Stimulated activated memory B cell treated with anti-CD40 and anti-IgM and Interleukin-4, amounts not matched to agents 10 μg/mL and 1 μg/mL and 100 μg/mL, for 72 hours (primary cell): ENCODE results near the gene CORO2A.
"Not testable (repeated sequence)": the region's sequence is repeated elsewhere in the genome, so short reads cannot be mapped to it uniquely, and the experiment has no call there.

ENCODE experiments used
- ATAC-seq: fragments of 150-1000 bp; cut with Tn5 transposase; 2 replicates; pipeline ENCODE4 v1.10.0; 2021
- H3K27ac Mint-ChIP-seq: one replicate; pipeline ENCODE4 v1.8.0; 2022; ENCODE audit warnings: mild to moderate bottlenecking, mixed read lengths
- H3K27me3 Mint-ChIP-seq: one replicate; pipeline ENCODE4 v1.8.0; 2022; ENCODE audit warnings: mixed read lengths
- H3K36me3 Mint-ChIP-seq: one replicate; pipeline ENCODE4 v1.8.0; 2022; ENCODE audit warnings: mixed read lengths
- H3K4me1 Mint-ChIP-seq: one replicate; pipeline ENCODE4 v1.8.0; 2022; ENCODE audit warnings: mixed read lengths
- H3K4me3 Mint-ChIP-seq: one replicate; pipeline ENCODE4 v1.8.0; 2022; ENCODE audit warnings: mild to moderate bottlenecking, moderate library complexity, mixed read lengths
- H3K9me3 Mint-ChIP-seq: one replicate; pipeline ENCODE4 v1.8.0; 2022; ENCODE audit warnings: mixed read lengths

Gene CORO2A

GRCh38 chr9:98132806-98133631, 59.4 kb downstream of the CORO2A start:
- Mint-ChIP-seq H3K27ac (peak overlapping the region; percentile 10), H3K36me3 (no peaks in the 10 kb centered on the region), H3K4me1 (peaks cover 33% of the 10 kb centered on the region), H3K4me3 (no peak overlapping the region), H3K27me3 (no peaks in the 10 kb centered on the region), H3K9me3 (no peaks in the 10 kb centered on the region)
- peak; percentile 61 for ATAC-seq

DNA sequence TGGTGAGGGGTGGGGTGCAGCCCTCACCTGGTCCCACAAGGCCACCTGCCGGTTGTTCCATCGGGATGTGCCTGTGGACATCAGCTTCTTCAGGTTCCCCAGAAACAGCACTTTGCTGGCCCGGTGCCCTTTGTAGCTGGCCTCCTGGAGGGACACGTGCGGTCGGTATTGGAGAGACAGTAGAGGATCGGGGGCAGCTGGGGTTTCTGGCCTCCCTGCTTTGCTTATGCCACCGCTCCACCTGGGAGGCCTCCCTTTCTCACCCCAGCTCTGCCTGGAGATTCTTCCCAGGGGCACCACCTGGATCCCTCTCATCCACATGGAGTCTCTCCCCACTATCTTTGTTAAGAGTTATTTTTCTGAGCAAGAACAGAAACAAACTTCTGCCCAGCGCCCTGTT, 60.3 kb downstream of the CORO2A start:
- Mint-ChIP-seq H3K36me3 (no peaks in the 10 kb centered on the region), H3K27me3 (no peaks in the 10 kb centered on the region), H3K4me3 (no peak overlapping the region), H3K27ac (peak overlapping the region; percentile 10), H3K4me1 (peaks cover 36% of the 10 kb centered on the region), H3K9me3 (no peaks in the 10 kb centered on the region)
- no peak for ATAC-seq

DNA sequence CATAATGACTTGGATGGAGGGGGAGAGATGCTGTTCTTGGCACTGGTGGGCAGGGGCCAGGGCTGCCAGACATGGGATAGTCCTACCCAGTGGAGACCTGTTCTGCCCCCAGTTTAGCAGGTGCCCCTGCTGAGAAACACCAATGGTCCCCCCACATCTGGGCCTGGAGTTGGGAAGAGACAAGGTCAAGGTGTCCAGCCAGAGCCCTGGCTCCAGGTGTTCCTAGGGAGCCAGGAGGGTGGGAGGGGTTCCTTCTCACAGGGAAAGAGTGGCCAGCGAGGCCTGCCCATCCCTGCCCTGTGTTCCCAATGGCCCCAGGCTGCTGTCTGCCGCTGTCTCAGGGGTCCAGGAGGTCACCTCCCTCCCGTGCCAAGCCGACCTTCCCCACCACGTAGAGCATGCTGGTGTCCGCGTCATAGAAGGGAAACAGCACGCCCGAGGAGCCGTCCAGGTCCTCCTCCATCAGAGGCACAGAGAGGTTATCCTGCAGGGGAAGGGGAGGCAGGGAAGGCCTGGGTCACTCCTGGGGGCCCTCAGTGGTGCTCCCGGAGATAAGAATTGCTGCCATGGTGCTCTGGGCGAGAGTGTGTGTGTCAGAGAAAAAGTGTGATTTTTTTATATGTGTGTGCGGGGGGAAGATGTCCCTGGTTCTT, 61.7 kb downstream of the CORO2A start:
- Mint-ChIP-seq H3K27me3 (no peaks in the 10 kb centered on the region), H3K9me3 (no peaks in the 10 kb centered on the region), H3K4me3 (no peak overlapping the region), H3K36me3 (no peaks in the 10 kb centered on the region), H3K4me1 (peaks cover 36% of the 10 kb centered on the region), H3K27ac (peak overlapping the region; percentile 76)
- ATAC-seq, result no peak

DNA sequence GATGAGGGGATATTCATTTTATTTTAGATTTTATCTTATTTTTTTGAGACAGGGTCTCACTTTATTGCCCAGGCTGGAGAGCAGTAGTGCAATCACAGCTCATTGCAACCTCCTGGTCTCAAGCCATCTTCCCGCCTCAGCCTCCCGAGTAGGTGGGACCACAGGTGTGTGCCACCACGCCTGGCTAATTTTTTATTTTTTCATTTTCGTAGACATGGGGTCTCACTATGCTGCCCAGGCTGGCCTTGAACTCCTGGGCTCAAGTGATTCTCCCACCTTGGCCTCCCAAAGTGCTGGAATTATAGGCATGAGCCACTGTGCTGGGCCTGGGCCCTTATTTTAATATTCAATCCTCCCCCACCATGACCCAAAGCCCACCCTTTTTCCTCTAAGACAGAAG, 62.4 kb downstream of the CORO2A start:
- H3K27me3 Mint-ChIP-seq, H3K9me3 Mint-ChIP-seq, H3K4me3 Mint-ChIP-seq, ATAC-seq, H3K36me3 Mint-ChIP-seq: not testable (repeated sequence)
- peaks cover 36% of the 10 kb centered on the region for H3K4me1 Mint-ChIP-seq
- H3K27ac Mint-ChIP-seq, result peak overlapping the region; percentile 76

DNA sequence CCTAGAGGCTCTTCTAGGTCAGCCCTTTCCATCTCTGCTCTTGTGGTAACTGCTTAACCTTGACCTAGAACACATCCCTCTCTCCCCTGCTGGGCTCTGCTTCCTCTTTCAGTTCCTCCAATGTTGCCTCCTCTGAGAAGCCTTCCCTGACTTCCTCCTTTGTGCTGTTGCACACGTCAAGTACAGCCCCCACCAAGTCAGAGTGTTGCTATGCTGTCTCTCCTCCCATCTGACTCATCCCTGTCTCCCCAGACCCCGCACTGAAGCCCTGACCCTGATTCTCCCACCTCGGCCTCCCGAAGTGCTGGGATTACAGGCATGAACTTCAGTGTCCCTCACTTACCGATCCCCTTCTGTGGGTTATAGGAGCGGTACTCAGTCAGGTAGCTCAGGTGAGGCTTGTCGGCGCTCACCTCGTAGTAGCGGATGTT, 63.0 kb downstream of the CORO2A start:
- H3K27ac Mint-ChIP-seq, result peak overlapping the region; percentile 76
- peak; percentile 93 for ATAC-seq
- no peaks in the 10 kb centered on the region for H3K36me3 Mint-ChIP-seq
- no peaks in the 10 kb centered on the region for H3K9me3 Mint-ChIP-seq
- H3K4me1 Mint-ChIP-seq, result peaks cover 36% of the 10 kb centered on the region
- H3K4me3 Mint-ChIP-seq, result no peak overlapping the region
- H3K27me3 Mint-ChIP-seq, result no peaks in the 10 kb centered on the region

- Mint-ChIP-seq H3K27ac (no peak overlapping the region), H3K36me3 (no peaks in the 10 kb centered on the region), H3K4me3 (no peak overlapping the region), H3K9me3 (no peaks in the 10 kb centered on the region), H3K4me1 (peaks cover 32% of the 10 kb centered on the region), H3K27me3 (no peaks in the 10 kb centered on the region)
- no peak for ATAC-seq
These were observed 64.1 kb downstream of the CORO2A start for GRCh38 chr9:98128316-98128715.

DNA sequence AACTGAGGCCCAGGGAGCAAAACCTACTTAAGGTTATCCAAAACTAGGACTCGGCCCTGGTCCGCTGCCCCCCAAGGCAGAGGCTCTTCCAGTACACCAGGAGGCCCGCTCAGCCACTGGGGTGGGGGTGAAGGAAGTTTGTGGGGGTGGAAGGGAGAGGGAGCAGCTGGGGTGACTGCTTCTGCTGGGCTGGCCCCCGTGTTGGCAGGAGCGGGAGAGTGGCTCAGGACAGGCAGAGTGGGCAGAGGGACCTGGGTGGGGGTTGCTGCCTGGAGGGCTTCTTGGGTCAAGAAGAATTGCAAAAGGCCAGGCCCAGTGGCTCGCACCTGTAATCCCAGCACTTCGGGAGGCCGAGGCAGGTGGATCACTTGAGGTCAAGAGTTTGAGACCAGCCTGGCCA, 65.2 kb downstream of the CORO2A start:
- Mint-ChIP-seq H3K27me3 (no peaks in the 10 kb centered on the region), H3K27ac (peak overlapping the region; percentile 53)

GRCh38 chr9:98124637-98125426, 67.6 kb downstream of the CORO2A start:
- Mint-ChIP-seq H3K27ac (no peak overlapping the region), H3K36me3 (no peaks in the 10 kb centered on the region), H3K9me3 (no peaks in the 10 kb centered on the region), H3K4me1 (peaks cover 42% of the 10 kb centered on the region), H3K27me3 (no peaks in the 10 kb centered on the region), H3K4me3 (no peak overlapping the region)
- no peak for ATAC-seq

More for the DNA sequence above, 65.2 kb downstream of the CORO2A start:
- Mint-ChIP-seq H3K4me3 (no peak overlapping the region), H3K4me1 (peaks cover 27% of the 10 kb centered on the region), H3K36me3 (no peaks in the 10 kb centered on the region), H3K9me3 (no peaks in the 10 kb centered on the region)
- ATAC-seq, result no peak

DNA sequence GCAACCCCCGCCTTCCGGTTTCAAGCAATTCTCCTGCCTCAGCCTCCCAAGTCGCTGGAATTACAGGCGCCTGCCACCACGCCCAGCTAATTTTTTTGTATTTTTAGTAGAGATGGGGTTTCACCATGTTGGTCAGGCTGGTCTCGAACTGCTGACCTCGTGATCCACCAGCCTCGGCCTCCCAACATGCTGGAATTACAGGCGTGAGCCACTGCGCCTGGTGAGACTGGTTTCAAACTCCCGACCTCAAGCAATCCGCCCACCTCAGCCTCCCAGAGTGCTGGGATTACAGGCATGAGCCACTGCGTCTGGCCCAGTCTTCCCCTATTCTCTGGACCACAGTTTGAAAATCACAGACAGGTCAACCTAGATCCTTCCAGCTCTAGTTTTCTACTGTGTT, 68.3 kb downstream of the CORO2A start:
- H3K4me1 Mint-ChIP-seq, result peaks cover 41% of the 10 kb centered on the region
- ATAC-seq, H3K4me3 Mint-ChIP-seq, H3K36me3 Mint-ChIP-seq, H3K27me3 Mint-ChIP-seq, H3K9me3 Mint-ChIP-seq, H3K27ac Mint-ChIP-seq: not testable (repeated sequence)

GRCh38 chr9:98121058-98121457, 71.4 kb downstream of the CORO2A start:
- peaks cover 44% of the 10 kb centered on the region for H3K4me1 Mint-ChIP-seq
- no peaks in the 10 kb centered on the region for H3K27me3 Mint-ChIP-seq
- H3K9me3 Mint-ChIP-seq, result no peaks in the 10 kb centered on the region
- no peak overlapping the region for H3K4me3 Mint-ChIP-seq
- H3K27ac Mint-ChIP-seq, result peak overlapping the region; percentile 95
- no peak for ATAC-seq
- H3K36me3 Mint-ChIP-seq, result no peaks in the 10 kb centered on the region

GRCh38 chr9:98120476-98120875, 72.0 kb downstream of the CORO2A start:
- H3K27ac Mint-ChIP-seq, result peak overlapping the region; percentile 95
- H3K4me3 Mint-ChIP-seq, result no peak overlapping the region

DNA sequence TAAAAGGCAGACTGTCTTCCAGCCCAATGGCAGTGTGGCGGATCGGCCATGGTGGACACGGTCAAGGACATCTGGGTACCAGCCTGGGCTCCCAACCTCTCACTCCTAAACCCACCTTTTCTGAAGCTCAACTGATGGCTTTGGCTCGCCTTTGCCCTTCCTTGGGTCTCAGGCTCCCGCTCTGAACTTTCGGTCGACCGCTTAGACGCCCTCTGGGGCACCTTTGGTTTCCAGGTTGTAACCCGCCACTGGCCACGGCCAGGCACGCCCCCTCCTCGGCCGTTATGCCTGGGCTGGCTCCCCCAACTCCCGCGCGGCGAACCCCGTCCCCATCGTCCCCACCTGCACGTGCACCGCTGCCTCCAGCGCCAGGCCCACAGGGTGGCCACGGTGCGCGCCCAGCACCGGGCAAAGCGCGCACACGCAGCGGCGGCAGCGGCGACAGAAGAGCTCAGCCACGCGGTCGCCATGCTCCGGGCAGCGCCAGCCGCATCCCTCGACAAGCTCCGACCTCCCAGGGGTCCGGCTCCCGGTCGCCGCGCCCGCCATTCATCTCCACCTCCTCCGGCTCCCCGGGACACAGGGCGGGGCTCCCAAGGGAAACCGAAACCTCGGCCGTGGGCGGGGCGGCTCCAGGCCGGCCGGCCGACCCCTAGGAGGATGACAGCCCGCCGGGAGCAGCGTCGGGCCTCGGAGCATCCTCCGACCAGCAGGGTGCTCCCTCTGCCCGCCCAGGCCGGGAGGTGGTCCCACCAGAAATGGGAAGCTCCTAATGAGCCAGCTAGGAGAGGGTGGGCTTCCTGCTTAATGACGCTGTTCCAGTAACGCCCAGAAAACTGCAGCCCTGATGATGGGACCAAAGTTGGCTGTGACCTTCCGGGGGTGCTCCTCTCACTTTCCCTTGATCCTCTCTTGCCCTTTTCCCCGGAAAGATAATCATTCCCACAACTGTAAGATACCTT, 73.5 kb downstream of the CORO2A start, which contains the start of gene TRIM14:
TRIM14 (minus strand) TSS at position 583 of the 962 bp plus-strand sequence; CDS start at position 549, 34 bp downstream.
- Mint-ChIP-seq H3K9me3 (no peaks in the 10 kb centered on the region), H3K4me1 (peaks cover 44% of the 10 kb centered on the region), H3K4me3 (peak within 1 kb of the TSS; percentile 86), H3K27ac (peak within 1 kb of the TSS; percentile 95), H3K36me3 (no peaks in the 10 kb centered on the region), H3K27me3 (no peaks in the 10 kb centered on the region)
- peak; percentile 83 for ATAC-seq

More at GRCh38 chr9:98120476-98120875, 72.0 kb downstream of the CORO2A start:
- Mint-ChIP-seq H3K9me3 (no peaks in the 10 kb centered on the region), H3K27me3 (no peaks in the 10 kb centered on the region), H3K4me1 (peaks cover 44% of the 10 kb centered on the region), H3K36me3 (no peaks in the 10 kb centered on the region)
- no peak for ATAC-seq

GRCh38 chr9:98117984-98118639, 74.3 kb downstream of the CORO2A start:
- peak; percentile 68 for ATAC-seq
- peaks cover 44% of the 10 kb centered on the region for H3K4me1 Mint-ChIP-seq
- H3K27me3 Mint-ChIP-seq, result no peaks in the 10 kb centered on the region
- peak overlapping the region; percentile 86 for H3K4me3 Mint-ChIP-seq
- H3K36me3 Mint-ChIP-seq, result no peaks in the 10 kb centered on the region
- H3K9me3 Mint-ChIP-seq, result no peaks in the 10 kb centered on the region
- H3K27ac Mint-ChIP-seq, result peak overlapping the region; percentile 95

GRCh38 chr9:98117097-98117496, 75.3 kb downstream of the CORO2A start:
- not testable (repeated sequence) for ATAC-seq, H3K27ac Mint-ChIP-seq, H3K36me3 Mint-ChIP-seq, H3K4me3 Mint-ChIP-seq, H3K9me3 Mint-ChIP-seq, H3K27me3 Mint-ChIP-seq
- peaks cover 42% of the 10 kb centered on the region for H3K4me1 Mint-ChIP-seq
